Measurements from ENCODE around the gene KLHL21.
"Not testable (repeated sequence)": the region's sequence is repeated elsewhere in the genome, so short reads cannot be mapped to it uniquely, and the experiment has no call there.

KLHL21 gene

DNA sequence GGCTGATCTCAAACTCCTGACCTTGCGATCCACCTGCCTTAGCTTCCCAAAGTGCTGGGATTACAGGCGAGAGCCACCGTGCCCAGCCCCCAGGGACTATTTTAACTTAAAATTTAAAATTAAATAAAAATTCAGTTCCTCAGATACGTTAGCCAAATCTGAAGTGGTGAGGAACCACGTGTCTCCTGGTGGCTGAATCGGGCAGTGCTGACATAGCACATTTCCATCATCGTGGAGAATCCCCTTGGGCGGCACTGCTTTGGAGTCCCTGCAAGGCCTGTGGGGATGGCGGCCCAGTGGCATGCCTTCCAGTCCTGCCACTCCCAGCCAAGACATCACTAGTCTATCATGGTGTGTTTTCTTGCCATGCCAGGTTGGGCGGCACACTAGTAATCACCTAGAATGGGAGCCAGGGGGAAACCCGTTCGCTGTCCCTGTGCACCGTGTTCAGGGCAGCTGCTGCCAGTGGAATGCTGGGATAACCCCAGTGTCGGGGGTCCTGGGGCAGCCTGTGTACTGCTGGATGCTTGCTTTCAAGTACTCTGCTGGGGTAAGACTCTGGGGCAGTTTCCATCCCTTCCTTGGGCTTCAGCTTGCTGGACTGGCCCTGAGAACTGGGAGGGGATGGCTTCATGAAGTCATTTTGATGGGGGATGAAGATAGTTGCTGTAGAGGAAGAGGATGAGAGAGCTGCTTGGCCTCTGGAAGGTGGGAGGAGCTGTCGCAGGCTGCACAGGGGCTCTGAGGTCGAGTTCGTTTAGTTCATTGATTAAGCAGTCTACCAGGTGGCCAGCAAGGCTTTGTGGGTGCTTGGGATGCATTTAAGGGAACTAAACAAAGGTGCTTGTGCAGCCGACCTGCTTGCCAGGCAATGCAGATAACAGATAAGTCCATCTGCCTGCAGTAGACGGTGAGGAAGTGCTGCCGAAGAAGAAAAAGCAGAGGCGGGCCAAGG lies 18.3 kb downstream of the KLHL21 start:
- DNase-seq (ENCODE audit: low read depth, low spot score) = no peak

DNA sequence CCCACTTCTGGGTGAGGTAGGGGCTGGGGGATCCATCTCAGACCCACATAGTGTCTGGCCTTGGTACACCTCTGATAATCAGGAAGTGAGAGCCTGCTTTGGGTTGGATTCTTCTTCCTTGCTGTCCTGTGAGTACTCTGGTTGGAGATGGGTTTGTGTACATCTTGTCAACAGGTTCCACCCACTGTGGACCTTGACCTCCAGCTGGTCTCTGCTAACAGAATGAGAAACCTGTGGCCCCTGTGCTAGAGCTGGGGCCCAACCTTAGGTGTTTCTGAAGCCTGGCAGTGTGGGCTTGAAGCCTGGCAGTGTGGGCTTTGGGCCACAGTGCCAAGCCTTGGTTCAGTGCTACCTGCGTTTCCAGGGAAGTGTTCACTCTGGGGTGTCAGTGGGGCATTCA lies 20.3 kb downstream of the KLHL21 start:
- no peak for DNase-seq (ENCODE audit: low read depth, low spot score)

DNA sequence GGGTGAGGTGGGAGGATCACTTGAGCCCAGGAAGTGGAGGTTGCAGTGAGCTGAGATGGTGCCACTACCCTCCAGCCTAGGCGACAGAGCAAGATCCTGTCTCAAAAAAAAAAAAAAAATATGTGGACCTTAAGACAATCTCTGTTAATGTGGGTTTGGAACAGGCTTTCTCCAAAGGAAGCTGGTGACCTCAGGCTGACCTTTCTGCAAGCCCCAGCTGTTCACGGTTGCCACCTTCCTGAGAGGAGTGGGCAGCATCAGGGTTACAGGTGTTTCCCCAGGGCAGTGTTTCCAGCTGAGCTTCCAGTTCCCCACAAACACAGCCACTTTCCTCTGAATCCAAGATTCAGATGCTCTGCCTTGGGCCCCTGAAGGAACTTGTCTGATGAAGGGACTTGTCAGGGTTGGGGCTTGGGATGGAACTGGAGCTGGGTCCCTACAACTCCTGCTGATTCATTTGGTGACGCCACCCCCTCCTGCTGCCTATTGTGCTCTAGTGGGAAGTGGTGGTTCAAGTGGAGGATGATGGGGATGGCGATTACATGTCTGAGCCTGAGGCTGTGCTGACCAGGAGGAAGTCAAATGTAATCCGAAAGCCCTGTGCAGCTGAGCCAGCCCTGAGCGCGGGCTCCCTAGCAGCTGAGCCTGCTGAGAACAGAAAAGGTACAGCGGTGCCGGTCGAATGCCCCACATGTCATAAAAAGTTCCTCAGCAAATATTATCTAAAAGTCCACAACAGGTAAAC lies 20.9 kb downstream of the KLHL21 start:
- DNase-seq (ENCODE audit: low read depth, low spot score) = no peak

DNA sequence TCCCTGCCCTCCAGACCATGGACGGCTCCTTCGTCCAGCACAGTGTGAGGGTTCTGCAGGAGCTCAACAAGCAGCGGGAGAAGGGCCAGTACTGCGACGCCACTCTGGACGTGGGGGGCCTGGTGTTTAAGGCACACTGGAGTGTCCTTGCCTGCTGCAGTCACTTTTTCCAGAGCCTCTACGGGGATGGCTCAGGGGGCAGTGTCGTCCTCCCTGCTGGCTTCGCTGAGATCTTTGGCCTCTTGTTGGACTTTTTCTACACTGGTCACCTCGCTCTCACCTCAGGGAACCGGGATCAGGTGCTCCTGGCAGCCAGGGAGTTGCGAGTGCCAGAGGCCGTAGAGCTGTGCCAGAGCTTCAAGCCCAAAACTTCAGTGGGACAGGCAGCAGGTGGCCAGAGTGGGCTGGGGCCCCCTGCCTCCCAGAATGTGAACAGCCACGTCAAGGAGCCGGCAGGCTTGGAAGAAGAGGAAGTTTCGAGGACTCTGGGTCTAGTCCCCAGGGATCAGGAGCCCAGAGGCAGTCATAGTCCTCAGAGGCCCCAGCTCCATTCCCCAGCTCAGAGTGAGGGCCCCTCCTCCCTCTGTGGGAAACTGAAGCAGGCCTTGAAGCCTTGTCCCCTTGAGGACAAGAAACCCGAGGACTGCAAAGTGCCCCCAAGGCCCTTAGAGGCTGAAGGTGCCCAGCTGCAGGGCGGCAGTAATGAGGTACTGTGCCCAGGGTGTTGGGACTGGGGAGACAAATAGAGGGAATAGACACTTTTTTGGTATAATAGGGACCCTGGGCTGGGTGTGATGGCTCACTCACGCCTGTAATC lies 21.9 kb downstream of the KLHL21 start:
- DNase-seq (ENCODE audit: low read depth, low spot score) = peak; percentile 50

DNA sequence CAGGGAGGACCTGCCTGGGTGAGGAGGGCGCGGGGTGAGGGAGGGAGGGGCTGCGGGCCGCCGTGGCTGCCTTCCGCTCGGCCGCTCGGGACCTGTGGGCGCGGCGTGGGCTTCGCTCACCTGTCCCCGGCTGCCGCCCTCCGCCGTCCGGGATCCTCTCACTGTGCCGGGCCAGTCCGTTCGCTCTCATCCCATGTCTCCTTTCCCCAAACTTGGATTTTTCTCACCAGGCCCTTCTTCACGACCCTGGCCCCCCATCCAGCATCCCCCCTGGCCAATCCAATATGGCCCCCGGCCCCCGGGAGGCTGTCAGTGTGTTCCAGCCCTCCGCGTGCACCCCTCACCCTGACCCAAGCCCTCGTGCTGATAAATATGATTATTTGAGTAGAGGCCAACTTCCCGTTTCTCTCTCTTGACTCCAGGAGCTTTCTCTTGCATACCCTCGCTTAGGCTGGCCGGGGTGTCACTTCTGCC lies 22.5 kb downstream of the KLHL21 start:
- no peak for DNase-seq (ENCODE audit: low read depth, low spot score)

DNA sequence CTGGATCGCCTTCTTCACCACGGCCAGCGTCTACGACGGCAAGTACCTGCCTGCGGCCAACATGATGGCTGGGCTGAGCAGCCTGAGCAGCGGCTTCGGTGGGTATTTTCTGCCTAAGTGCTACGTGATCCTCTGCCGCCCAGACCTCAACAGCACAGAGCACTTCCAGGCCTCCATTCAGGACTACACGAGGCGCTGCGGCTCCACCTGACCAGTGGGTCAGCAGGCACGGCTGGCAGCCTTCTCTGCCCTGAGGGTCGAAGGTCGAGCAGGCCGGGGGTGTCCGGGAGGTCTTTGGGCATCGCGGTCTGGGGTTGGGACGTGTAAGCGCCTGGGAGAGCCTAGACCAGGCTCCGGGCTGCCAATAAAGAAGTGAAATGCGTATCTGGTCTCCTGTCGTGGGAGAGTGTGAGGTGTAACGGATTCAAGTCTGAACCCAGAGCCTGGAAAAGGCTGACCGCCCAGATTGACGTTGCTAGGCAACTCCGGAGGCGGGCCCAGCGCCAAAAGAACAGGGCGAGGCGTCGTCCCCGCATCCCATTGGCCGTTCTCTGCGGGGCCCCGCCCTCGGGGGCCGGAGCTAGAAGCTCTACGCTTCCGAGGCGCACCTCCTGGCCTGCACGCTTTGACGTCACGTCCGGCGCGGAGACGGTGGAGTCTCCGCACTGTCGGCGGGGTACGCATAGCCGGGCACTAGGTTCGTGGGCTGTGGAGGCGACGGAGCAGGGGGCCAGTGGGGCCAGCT lies 23.1 kb downstream of the KLHL21 start, which contains the start of gene ZBTB48:
ZBTB48 (plus strand) TSS at position 621 of the 745 bp plus-strand sequence. CDS start 616 bp downstream, outside the sequence.
- DNase-seq (ENCODE audit: low read depth, low spot score) = peak; percentile 99

DNA sequence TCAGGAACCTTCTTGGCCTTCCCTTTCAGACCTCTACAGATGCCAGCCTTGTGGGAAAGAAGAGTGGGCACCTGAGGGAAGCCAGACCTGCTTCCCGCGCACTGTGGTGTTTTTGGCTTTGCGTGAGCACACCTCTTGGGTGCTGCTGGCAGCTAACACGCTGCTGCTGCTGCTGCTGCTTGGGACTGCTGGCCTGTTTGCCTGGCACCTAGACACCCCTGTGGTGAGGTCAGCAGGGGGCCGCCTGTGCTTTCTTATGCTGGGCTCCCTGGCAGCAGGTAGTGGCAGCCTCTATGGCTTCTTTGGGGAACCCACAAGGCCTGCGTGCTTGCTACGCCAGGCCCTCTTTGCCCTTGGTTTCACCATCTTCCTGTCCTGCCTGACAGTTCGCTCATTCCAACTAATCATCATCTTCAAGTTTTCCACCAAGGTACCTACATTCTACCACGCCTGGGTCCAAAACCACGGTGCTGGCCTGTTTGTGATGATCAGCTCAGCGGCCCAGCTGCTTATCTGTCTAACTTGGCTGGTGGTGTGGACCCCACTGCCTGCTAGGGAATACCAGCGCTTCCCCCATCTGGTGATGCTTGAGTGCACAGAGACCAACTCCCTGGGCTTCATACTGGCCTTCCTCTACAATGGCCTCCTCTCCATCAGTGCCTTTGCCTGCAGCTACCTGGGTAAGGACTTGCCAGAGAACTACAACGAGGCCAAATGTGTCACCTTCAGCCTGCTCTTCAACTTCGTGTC lies 23.9 kb downstream of the KLHL21 start:
- no peak for DNase-seq (ENCODE audit: low read depth, low spot score)

DNA sequence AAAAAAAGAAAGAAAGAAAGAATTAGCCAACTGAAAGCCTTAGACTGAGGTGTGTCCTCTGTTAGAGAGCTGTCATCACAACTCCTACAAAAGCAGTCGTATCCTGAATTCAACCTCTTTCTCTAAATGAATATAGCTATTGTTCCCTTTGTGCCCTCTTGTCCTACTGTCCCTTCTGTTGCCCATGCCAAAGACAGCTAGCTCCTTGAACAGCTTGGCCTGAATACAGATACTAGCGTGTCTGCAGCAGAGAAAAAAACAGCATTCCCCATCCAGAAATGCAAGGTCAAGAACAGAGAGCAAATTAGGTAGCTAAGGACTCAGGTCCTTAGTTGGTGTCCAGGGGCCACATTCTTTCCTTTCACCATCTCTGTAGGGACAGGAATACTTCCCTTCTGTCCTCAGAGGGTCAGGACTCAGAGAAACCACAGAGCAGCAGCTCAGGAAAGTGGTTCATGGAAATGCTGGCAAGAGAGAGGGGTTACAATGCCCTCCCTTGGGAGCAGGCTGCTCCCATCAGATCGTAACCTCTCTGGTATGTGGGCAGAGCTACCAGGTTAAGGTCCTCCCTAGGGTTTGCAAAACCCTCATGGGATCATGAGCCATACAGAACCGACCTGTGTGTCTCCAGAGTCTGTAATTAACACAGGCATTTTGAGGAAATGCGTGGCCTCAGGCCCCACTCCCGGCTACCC lies 24.7 kb downstream of the KLHL21 start:
- DNase-seq (ENCODE audit: low read depth, low spot score) = no peak

DNA sequence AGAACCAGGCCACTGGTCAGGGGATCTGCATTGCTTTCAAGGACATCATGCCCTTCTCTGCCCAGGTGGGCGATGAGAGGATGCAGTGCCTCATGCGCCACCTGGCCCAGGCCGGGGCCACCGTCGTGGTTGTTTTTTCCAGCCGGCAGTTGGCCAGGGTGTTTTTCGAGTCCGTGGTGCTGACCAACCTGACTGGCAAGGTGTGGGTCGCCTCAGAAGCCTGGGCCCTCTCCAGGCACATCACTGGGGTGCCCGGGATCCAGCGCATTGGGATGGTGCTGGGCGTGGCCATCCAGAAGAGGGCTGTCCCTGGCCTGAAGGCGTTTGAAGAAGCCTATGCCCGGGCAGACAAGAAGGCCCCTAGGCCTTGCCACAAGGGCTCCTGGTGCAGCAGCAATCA lies 27.9 kb downstream of the KLHL21 start:
- DNase-seq (ENCODE audit: low read depth, low spot score) = no peak

DNA sequence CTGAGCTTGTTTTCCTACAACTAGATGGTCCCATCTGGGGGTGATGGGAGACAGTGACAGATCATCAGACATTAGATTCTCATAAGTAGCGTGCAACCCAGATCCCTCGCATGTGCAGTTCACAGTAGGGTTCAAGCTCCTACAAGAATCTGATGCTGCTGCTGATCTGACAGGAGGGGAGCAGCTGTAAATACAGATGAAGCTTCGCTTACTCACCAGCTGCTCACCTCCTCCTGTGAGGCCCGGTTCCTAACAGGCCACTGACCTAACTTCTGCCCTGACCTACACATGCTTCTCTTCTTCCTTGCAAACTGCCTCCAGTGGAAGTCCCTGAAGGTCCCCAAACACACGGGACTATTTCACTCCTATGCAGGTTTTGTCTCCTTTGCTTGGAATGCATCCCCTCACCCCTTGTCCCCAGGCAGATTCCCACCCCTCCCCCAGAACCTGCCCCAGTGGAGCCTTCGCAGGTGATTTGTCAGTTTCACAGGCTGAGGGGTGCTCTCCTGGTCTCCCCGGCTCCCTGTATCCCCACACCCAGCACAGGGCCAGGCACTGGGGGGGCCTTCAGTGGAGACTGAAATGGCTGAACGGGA lies 28.5 kb downstream of the KLHL21 start:
- no peak for DNase-seq (ENCODE audit: low read depth, low spot score)

DNA sequence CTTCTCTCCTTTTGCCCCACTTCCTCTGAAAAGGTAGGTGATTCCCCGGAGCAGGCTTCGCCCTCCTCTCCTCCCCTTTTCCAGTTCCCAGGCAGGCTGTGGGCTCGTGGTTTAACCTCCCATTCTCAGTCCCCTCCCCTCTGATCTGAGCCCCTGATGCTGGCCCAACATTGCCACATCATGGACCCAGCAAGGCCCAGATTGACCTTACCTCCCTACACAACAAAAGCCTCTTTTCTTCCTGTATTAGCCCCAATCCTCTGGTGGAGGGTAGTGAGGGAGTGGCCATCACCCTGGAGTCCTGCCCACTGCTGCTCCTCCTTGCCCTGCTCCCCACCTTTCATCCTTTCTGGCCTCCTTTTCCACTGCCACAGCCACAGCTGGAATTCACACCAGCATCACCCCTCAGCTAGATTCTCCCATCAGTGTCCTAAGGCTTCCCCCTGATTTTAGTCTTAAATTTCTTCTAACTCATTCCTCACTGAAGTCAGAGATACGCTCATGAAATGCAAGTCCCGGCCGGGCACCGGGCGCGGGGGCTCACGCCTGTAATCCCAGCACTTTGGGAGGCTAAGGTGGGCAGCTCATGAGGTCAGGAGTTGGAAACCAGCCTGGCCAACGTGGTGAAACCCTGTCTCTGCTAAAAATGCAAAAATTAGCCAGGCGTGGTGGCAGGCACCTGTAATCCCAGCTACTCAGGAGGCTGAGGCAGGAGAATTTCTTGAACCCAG lies 29.9 kb downstream of the KLHL21 start:
- no peak for DNase-seq (ENCODE audit: low read depth, low spot score)

DNA sequence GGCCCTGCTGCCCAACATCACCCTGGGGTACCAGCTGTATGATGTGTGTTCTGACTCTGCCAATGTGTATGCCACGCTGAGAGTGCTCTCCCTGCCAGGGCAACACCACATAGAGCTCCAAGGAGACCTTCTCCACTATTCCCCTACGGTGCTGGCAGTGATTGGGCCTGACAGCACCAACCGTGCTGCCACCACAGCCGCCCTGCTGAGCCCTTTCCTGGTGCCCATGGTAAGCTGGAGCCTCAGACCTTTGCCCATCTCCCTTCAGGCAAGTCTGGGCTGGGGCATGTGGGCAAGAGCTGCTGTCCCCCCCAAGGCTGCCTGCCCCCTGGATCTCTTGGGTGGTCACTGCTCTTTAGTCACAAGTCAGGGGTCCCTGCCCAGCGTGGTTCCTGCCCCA lies 31.7 kb downstream of the KLHL21 start:
- DNase-seq (ENCODE audit: low read depth, low spot score) = no peak

DNA sequence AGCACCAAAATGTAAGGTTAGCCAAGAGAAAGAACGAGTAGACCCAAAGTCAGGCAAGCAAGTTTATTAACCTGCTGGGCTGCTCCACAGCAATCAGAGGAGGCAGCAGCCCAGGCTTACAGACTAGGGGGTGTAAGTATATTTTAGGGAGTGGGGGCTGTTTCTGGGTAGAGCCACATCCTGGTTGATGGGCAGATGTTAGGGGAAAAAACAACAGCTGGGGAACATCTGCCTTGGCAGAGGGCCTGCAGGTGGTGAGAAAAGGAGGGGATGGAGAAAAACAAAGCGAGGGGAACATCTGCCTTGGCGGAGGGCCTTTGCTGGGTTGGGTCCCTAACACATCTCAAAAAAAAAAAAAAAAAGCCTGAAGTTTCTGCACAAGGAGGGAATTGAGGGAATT lies 32.6 kb downstream of the KLHL21 start:
- no peak for DNase-seq (ENCODE audit: low read depth, low spot score)

DNA sequence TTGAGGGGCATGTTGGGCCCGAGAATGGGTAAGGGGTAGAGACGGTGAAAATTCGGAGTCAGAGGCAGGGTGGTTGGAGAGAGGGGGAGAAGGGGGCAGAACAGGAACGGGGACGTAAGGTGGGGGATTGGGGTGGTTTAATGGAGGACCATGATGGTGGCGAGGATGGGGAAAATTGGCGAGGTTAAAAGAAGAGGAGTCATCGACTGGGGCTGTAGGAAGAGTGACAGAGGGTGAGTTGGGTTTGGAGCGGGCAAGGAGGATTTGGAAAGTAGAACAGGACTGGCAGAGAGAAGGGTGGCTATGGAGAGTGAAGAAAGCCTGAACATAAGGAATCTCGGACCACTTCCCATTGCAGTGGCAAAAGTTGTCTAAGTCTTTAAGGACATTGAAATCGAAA lies 33.6 kb downstream of the KLHL21 start:
- DNase-seq (ENCODE audit: low read depth, low spot score) = no peak

DNA sequence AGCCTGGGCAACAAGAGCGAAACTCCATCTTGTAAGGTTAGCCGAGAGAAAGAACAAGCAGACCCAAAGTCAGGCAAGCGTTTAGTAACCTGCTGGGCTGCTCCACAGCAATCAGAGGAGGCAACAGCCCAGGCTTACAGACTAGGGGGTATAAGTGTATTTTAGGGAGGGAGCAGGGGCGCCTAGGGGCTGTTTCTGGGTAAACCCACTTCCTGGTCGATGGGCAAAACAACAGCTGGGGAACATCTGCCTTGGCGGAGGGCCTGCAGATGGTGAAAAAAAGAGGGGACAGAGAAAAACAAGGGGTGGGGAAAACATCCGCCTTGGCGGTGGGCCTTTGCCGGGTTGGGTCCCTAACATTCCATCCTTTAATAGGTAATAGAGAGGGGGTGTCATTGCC lies 42.4 kb downstream of the KLHL21 start:
- no peak for DNase-seq (ENCODE audit: low read depth, low spot score)

DNA sequence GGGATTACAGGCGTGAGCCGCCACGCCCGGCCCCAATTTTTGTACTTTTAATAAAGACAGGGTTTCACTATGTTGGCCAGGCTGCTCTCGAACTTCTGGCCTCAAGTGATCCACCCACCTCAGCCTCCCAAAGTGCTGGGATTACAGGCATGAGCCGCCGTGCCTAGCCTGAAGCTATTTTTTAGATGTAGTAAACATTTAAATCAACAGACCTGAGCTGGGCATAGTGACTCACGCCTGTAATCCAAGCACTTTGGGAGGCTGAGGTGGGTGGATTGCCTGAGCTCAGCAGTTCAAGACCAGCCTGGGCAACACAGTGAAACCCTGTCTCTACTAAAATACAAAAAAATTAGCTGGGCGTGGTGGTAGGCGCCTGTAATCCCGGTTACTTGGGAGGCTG lies 43.5 kb downstream of the KLHL21 start:
- DNase-seq (ENCODE audit: low read depth, low spot score) = not testable (repeated sequence)

DNA sequence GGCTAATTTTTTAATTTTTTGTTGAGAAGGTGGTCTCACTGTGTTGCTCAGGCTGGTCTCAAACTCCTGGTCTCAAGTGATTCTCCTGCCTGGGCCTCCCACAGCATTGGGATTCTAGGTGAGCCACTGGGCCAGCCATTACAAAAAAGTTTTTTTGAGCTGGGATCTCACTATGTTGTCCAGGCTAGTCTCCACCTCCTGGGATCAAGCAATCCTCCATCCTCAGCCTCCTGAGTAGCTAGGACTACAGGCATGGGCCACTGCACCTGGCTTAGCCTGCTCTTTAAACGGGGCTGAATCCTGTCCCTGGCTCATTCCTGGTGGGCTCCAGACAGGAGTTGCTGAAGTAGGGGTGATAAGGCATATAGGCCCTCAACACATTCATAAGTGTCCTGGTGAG lies 45.1 kb downstream of the KLHL21 start:
- DNase-seq (ENCODE audit: low read depth, low spot score) = no peak

DNA sequence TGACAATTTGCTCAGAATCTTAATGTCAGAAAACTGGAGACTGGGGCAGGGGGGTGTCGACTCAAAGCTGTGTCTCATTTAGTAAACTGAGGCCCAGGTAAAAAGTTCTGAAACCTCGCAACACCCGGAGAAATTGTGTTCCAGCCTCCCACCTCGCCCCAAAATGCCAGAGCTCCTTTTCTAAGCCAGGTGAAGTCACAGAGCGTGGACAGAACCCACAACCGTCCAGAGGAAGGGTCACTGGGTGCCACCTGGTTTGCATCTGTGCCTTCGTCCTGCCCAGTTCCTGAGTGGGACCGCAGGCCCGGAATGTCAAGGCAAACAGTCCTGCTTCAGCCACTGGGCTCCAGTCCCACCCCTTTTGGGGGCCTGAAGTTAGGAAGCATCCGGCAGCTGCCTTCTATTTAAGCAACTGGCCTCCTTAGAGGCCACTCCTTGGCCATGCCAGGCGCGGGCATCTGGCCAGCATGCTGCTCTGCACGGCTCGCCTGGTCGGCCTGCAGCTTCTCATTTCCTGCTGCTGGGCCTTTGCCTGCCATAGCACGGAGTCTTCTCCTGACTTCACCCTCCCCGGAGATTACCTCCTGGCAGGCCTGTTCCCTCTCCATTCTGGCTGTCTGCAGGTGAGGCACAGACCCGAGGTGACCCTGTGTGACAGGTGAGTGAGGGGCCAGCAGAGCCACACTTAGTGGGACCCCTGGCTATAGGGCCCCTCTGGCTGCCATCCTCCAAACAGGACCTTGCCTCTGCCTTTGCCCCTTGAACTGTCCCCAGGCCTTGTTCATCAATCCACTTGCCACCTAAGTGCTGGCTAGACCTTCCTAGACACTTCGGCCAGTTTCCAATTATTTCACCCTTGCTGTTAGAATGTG lies 47.5 kb downstream of the KLHL21 start, which contains the start of gene TAS1R1:
TAS1R1 (plus strand) TSS at position 401 of the 872 bp plus-strand sequence; CDS start at position 468, 67 bp downstream.
- DNase-seq (ENCODE audit: low read depth, low spot score) = no peak
